ENCODE data around the gene NMRK2. TPM values are rescaled to one million over a fixed set of nuclear protein-coding genes. Genes with fewer than 3 reads are reported as not detected.
A peak's percentile ranks its signal among the peaks of the same experiment; 100 is the strongest.
"Not testable (repeated sequence)": the region's sequence is repeated elsewhere in the genome, so short reads cannot be mapped to it uniquely, and the experiment has no call there.

Gene NMRK2
- total RNA-seq, 2 experiments from 2014 or later = not detected

- DNase-seq, H3K27ac Mint-ChIP-seq, H3K4me3 Mint-ChIP-seq, H3K27me3 Mint-ChIP-seq, H3K9me3 Mint-ChIP-seq: not testable (repeated sequence)
- Mint-ChIP-seq H3K36me3 (peaks cover 14% of the 10 kb centered on the region), H3K4me1 (peaks cover 17% of the 10 kb centered on the region)
These were observed 35.1 kb downstream of the NMRK2 start for GRCh38 chr19:3967983-3968382.

GRCh38 chr19:3968556-3969434 lies 35.9 kb downstream of the NMRK2 start:
- Mint-ChIP-seq H3K9me3 (no peaks in the 10 kb centered on the region), H3K4me1 (peaks cover 17% of the 10 kb centered on the region), H3K4me3 (no peak overlapping the region), H3K27ac (peak overlapping the region; percentile 4), H3K36me3 (peaks cover 14% of the 10 kb centered on the region), H3K27me3 (no peaks in the 10 kb centered on the region)
- DNase-seq = no peak

- Mint-ChIP-seq H3K4me1 (peaks cover 17% of the 10 kb centered on the region), H3K27me3 (no peaks in the 10 kb centered on the region), H3K4me3 (peak overlapping the region; percentile 91), H3K27ac (peak overlapping the region; percentile 73), H3K9me3 (no peaks in the 10 kb centered on the region), H3K36me3 (peaks cover 14% of the 10 kb centered on the region)
- no peak for DNase-seq
These were observed 36.8 kb downstream of the NMRK2 start for GRCh38 chr19:3969435-3970312.

GRCh38 chr19:3970313-3970807 lies 37.5 kb downstream of the NMRK2 start:
- no peak for DNase-seq
- Mint-ChIP-seq H3K9me3 (no peaks in the 10 kb centered on the region), H3K27me3 (no peaks in the 10 kb centered on the region), H3K4me3 (peak overlapping the region; percentile 91), H3K36me3 (peaks cover 14% of the 10 kb centered on the region), H3K27ac (peak overlapping the region; percentile 73), H3K4me1 (peaks cover 17% of the 10 kb centered on the region)

- Mint-ChIP-seq H3K27ac (peak within 1 kb of the TSS; percentile 78), H3K4me1 (peaks cover 20% of the 10 kb centered on the region), H3K27me3 (no peaks in the 10 kb centered on the region), H3K4me3 (peak within 1 kb of the TSS; percentile 91), H3K36me3 (peaks cover 19% of the 10 kb centered on the region), H3K9me3 (no peaks in the 10 kb centered on the region)
- DNase-seq = peak; percentile 96
These were observed 38.1 kb downstream of the NMRK2 start, which contains the start of gene DAPK3 for GRCh38 chr19:3970808-3971598. DAPK3 (minus strand) TSS chr19:3971099; CDS start chr19:3969735, 1,364 bp downstream.

- DNase-seq = no peak
- Mint-ChIP-seq H3K4me1 (peaks cover 20% of the 10 kb centered on the region), H3K27me3 (no peaks in the 10 kb centered on the region), H3K9me3 (no peaks in the 10 kb centered on the region), H3K36me3 (peaks cover 42% of the 10 kb centered on the region), H3K4me3 (no peak overlapping the region), H3K27ac (no peak overlapping the region)
These were observed 42.3 kb downstream of the NMRK2 start for GRCh38 chr19:3975144-3975543.

GRCh38 chr19:3975637-3976087 lies 42.8 kb downstream of the NMRK2 start:
- Mint-ChIP-seq H3K27ac (peak overlapping the region; percentile 20), H3K9me3 (no peaks in the 10 kb centered on the region), H3K4me1 (peaks cover 19% of the 10 kb centered on the region), H3K36me3 (peaks cover 42% of the 10 kb centered on the region), H3K27me3 (no peaks in the 10 kb centered on the region), H3K4me3 (peak overlapping the region; percentile 29)
- no peak for DNase-seq

GRCh38 chr19:3976495-3977241 lies 43.8 kb downstream of the NMRK2 start:
- Mint-ChIP-seq H3K4me1 (peaks cover 20% of the 10 kb centered on the region), H3K27ac (peak overlapping the region; percentile 58), H3K36me3 (peaks cover 45% of the 10 kb centered on the region), H3K4me3 (no peak overlapping the region), H3K9me3 (no peaks in the 10 kb centered on the region), H3K27me3 (no peaks in the 10 kb centered on the region)
- no peak for DNase-seq

- Mint-ChIP-seq H3K4me3 (no peak overlapping the region), H3K36me3 (peaks cover 53% of the 10 kb centered on the region), H3K27me3 (no peaks in the 10 kb centered on the region), H3K27ac (peak overlapping the region; percentile 58), H3K9me3 (no peaks in the 10 kb centered on the region), H3K4me1 (peaks cover 26% of the 10 kb centered on the region)
- DNase-seq = no peak
These were observed 44.6 kb downstream of the NMRK2 start for GRCh38 chr19:3977242-3978143.

GRCh38 chr19:3978145-3978544 lies 45.3 kb downstream of the NMRK2 start:
- Mint-ChIP-seq H3K36me3 (peaks cover 57% of the 10 kb centered on the region), H3K9me3 (no peaks in the 10 kb centered on the region), H3K4me3 (no peak overlapping the region), H3K27ac (no peak overlapping the region), H3K27me3 (peaks cover 4% of the 10 kb centered on the region), H3K4me1 (peaks cover 33% of the 10 kb centered on the region)
- DNase-seq = no peak

GRCh38 chr19:3979289-3979673 lies 46.4 kb downstream of the NMRK2 start:
- peaks cover 68% of the 10 kb centered on the region for H3K36me3 Mint-ChIP-seq
- no peak for DNase-seq
- H3K9me3 Mint-ChIP-seq = no peaks in the 10 kb centered on the region
- peak overlapping the region; percentile 25 for H3K4me3 Mint-ChIP-seq
- peak overlapping the region; percentile 34 for H3K27ac Mint-ChIP-seq
- H3K27me3 Mint-ChIP-seq = peaks cover 7% of the 10 kb centered on the region
- H3K4me1 Mint-ChIP-seq = peaks cover 41% of the 10 kb centered on the region

- Mint-ChIP-seq H3K36me3 (peaks cover 73% of the 10 kb centered on the region), H3K27ac (peak overlapping the region; percentile 34), H3K27me3 (peaks cover 11% of the 10 kb centered on the region), H3K4me1 (peaks cover 41% of the 10 kb centered on the region), H3K9me3 (no peaks in the 10 kb centered on the region), H3K4me3 (no peak overlapping the region)
- DNase-seq = no peak
These were observed 46.9 kb downstream of the NMRK2 start for GRCh38 chr19:3979674-3980352.

Measured in activated naive CD8-positive, alpha-beta T cell treated with anti-CD3 and anti-CD28 coated beads for 36 hours (primary cell).